ENCODE data around the gene WDFY3.
"Not testable (repeated sequence)": the region's sequence is repeated elsewhere in the genome, so short reads cannot be mapped to it uniquely, and the experiment has no call there.

The WDFY3 gene

DNA sequence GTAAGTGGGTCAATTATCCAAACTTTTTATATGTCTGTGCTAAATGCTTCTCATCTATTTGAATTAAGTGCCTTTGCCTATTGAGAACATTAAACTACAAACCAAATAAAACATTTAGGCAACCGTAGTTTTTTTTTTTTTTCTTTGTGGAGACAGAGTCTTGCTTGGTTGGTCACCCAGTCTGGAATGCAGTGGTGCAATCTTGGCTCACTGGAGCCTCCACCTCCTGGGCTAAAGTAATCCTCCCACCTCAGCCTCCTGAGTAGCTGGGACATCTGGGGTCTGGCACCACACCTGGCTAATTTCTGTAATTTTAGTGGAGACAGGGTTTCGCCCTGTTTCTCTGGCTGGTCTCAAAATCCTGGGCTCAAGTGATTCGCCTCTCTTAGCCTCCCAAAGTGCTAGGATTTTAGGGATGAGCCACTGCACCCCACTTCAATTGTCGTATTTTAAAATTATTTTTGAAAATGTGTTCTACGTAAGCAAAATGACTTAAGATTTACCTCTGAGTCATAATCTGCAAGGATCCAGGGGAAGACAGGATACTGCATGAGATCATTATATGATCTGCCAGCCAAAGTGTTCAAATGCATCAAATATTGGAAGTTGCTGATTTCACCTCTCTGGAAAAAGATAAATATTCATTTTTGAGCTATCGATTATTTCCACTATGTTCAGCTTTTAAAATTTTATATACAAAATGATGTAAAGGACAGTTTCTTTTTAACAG is 257.9 kb downstream of the WDFY3 start:
- no peak for DNase-seq (ENCODE audit: low read depth)

DNA sequence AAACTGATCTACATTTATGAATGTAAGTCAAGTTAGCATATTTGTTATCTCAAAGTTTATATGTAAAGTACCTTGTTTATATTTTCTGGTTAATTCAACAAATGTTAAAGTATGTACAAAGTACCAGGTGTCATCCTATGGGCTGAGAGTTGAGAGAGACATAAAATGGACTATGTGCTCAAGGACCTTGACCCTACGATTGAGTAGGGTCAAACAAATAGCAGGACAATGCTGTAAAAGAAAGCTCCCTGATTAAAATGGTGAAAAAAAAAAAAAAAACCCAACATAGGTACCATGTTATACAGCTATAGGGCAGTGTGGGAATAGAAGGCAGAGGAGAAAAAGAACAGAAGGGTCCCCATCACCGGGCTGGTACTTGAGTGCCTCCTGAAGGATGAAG is 260.2 kb downstream of the WDFY3 start:
- DNase-seq (ENCODE audit: low read depth), result no peak

DNA sequence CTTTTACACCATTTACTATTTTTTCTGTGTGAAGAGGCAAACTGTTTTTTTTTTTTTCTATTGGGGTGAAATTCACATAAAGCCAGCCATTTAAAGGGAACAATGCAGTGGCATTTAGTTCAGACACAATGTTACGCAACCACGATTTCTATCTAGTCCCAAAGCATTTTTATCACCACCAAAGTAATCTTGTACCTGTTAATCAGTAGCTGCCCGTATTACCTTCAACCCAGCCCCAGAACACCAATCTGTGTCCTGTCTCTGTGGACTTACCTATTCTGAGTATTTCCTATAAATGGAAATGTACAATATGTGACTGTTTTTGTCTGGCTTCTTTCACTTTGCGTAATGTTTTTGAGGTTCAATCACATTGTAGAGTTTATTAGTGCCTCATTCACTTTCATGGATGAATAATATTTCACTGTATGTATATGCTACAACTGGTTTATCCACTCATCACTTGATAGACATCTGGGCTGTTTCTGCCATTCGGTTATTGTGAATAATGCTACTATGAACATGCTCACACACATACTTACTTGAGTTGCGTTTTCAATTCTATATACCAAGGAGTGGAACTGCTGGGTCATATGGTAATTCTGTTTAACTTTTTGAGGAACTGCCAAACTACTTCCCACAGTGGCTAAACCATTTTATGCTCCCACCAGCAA is 267.4 kb downstream of the WDFY3 start:
- DNase-seq (ENCODE audit: low read depth), result no peak

DNA sequence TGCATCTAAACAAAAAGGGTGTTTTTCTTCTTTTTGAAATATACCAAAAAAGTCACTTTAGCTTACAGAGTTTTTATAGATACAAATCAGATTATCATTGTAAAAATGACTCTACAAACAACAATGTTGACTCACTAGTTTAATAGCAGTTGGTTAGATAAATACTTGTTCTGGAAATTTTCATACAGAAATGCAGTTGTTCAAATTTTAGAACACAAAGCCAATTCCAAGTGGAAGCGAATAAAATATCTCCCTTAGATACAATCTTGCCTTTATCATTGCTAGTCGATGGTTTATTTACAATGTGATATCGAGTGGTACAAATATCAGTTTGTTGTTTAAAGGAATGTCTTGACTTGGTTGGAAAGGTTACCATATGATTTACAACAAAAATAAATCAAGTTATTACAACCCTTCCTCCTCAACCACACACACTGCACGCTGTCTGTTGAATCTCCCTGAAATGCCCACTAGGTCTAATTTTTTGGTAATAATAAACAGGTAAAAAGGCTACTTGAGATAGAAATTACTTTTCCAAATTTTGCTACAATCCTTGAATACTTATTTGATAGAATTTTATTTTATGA is 268.8 kb downstream of the WDFY3 start:
- DNase-seq (ENCODE audit: low read depth), result no peak

DNA sequence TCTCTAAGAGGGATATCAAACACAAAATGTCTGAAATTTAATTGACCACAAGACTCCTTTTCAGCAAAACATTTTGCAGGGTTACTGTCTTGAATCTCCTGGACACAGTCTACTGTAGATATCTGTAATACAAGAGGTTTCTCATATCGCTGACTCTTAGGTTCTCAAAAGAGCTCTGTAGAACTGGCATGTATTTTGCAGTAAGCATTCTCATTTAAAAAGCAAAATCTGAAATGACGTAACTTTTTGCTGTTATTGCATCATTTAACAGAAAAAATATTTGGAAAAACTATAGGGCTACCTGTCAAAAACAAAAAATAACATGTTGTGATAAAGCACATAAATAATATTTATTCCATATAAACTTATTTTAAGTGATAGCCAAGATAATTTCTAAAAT is 269.3 kb downstream of the WDFY3 start:
- DNase-seq (ENCODE audit: low read depth), result no peak

DNA sequence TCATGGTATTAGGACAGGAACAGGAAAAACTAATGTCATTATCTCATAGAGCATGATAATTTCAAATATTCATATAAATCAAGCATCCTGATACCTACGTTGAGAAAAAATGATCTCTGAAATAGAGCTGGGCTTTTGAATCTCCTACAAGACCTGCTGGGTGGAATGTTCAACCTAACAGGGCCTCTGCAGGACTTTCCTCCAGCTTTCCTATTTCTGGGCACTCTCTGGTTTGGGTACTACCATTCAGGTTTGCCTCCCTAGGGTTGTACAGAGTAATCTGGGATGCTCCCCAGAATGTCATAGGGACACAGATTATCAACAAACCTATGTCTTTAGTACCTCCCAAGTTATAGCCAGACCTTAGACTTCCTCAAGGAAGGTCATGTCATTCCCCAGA is 274.7 kb downstream of the WDFY3 start:
- no peak for DNase-seq (ENCODE audit: low read depth)

DNA sequence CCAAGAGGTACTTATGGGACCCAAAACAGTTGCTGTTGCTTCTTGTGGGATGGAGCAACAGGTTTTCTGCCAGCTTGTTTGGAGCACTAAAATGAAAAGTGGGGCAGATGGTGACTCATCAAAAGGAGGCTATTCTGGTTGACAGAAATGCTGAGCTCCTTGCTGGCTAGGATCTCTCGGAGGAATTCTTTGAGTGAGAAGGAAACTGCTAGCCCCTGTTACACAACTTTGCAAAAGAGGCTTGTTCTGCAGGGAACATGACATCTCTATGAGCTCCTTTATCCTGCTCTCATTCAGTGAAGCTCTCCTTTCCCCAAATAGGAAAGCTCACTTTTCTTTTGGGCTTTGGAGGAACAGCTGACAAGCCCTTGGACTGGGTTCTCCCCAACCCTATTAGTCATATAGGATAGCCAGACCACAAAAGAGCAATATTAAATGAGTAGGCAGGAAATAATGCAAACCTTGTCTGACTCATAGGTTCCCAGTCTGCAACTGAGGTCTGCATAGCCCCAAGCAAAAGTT is 275.3 kb downstream of the WDFY3 start:
- peak; percentile 88 for DNase-seq (ENCODE audit: low read depth)

DNA sequence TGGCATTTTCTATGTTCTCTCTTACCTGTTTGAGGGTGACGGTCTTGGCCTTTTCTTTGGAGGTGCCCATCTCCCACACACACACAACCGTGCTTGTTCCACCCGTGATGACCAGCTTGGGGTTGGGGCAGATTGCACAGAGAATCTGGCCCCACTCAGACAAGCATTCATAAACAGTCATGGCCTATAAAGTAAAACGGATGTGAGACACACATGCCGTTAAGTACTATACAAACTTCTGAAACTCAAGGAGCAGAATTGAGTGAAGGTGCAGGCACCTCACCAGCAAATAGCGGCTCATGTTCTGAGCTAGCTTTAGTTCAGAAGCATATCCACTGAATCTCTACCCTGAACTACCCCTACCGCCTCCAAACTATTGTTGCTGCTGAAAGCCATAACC is 276.0 kb downstream of the WDFY3 start:
- DNase-seq (ENCODE audit: low read depth), result no peak

DNA sequence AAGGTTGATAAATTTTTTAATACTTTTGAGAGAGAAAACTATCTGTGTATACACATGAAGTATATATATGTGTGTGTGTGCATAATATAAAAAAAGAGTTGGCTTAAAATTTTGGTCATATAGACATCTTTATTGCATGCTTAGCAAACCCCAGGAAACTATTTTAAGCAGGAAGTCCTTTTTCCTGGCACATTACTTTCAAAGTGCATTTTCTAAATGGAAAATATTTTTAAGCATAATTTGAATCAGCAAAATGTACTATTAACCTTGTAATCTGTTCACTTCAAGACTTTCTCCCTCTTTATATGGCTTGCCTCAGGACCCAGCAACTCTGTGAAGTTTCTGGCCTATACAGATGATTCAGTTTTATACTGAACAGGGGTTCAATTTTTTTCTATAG is 277.3 kb downstream of the WDFY3 start:
- DNase-seq (ENCODE audit: low read depth), result no peak

DNA sequence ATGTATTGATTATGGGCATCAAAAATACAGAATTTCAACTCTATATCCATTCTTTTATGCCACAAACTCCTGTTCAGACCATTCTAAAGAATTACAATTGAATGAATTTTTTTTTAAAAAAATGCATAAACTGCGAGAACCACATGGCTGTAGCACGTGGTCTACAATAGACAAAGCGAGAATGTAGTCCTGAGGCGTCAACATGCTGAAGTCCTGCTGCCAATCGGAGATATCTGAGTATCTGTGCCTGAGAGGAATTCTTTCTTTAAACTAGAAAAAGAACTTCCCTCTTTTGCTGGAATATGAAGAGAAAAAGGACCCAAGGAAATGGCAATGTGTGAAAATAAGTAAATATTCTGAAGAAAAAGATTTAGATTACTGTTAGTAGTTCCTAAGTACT is 277.9 kb downstream of the WDFY3 start:
- no peak for DNase-seq (ENCODE audit: low read depth)

DNA sequence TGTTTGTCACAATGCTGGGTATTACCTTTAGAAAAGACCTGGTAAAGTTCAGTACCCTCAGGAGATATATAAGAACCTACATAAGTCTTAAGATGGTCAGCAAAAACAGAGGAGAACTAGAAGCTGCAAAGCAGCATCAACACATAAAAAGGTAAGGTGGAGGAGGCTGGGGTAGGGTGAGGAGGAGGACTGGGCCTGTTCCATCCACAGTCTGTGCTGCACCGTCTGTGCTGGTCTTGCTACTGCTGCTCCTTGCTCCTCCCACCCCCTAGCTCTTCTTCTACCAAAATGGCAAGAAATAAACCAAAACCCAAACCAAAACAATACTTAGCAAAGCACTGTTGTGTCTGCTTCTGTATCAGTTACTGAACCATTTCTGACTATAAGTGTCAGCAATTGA is 281.4 kb downstream of the WDFY3 start:
- DNase-seq (ENCODE audit: low read depth), result no peak

DNA sequence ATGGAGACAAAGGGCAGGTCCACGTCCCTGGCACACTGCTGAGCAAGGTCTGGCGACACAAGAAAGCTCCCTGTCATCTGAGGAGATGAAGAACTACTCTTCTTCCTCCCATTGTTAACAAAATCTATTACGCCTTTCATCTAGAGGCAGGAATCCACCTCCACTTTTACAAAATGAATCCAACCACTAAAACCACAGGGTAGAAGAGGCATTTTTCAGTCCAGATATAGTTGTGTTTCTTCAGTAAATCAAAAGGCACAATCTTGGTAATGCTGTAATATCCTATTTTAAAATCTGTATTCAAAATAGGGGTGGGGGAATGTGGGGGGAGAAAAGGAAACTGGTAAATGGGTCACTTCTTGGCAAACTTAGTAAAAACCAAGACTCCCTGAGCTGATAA is 282.1 kb downstream of the WDFY3 start:
- DNase-seq (ENCODE audit: low read depth), result no peak

DNA sequence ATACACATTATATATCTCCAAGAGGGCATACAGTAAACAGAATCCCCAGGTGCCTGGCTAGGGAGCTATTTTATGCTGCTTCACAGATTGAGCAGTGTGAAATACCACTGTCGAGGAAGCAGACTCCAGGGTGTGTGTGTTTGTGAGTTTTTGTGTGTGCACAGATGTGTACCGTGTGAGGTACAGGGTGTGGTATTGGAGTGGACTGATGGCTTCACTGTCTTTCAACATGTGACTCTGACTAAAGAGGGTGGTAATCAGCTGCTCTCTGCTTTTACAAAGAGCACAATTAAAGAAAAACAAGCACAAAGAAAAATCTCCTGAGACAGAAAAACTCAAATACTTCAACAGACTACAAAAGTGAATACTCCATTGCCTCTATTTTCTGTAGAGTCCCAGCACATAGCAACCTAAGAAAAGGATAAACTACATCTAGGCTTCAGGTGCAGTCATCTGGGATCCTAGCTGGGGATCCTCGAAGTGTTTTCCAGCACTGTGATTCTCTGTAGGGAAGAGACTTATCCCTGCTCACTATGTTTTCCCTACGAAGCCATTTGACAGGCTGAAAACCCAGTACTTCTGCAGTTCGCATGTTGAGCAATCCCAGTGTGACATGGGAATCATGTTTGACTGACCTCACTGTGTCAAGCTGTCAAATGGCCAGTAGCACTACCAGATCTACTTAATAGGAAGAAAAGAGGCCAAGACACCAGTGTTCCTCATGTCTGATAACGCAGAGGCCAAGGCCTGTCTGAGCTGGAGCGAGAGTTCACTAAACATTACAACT is 283.2 kb downstream of the WDFY3 start:
- no peak for DNase-seq (ENCODE audit: low read depth)

DNA sequence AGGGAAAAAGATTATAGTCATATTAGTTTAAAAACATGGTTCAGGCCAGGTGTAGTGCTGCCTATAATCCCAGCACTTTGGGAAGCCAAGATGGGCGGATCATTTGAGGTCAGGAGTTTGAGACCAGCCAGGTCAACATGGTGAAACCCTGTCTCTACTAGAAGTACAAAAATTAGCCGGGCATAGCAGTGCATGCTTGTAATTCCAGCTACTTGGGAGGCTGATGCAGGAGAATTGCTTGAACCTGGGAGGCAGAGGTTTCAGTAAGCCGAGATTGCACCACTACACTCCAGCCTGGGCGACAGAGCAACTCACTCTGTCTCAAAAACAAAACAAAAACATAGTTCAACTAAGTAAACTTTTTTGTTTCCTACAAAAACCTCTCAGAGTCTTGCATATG is 283.8 kb downstream of the WDFY3 start:
- not testable (repeated sequence) for DNase-seq (ENCODE audit: low read depth)

DNA sequence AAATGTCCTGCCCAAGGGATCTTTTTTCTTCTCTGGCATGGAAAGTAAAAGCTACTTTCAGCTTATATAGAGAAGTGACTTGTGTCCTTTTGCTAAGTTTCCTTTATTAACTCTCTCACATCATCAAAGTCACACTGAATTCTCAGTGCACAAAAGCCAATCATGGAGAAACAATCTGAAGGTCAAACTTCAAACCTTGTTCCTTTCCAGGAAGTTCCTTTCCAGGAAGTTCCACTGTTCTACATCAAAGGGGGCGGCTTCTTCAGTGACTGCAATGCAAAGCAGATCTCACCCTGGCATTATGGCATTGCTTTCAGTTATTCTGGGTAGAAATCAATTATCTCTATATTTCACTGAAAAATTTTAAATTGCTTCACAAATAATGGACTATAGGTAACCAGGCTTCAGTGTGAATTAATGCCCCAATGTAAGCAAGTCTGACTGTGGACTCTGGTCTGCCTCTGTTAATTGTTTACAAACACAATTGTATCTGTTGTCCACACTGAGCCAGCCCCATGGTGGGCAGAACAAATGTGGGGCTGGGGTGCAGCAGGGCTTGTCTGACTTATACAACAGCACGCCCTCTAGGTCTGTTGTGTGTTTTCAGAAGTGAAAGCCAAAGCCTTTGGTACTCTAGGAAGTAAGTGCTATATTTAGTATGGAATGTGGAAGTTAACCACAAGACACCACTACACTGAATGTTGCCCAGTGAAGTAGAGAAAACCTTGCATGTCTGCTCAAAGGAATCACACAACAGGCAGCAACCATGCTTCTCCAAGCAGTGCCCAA is 284.8 kb downstream of the WDFY3 start:
- peak; percentile 30 for DNase-seq (ENCODE audit: low read depth)

DNA sequence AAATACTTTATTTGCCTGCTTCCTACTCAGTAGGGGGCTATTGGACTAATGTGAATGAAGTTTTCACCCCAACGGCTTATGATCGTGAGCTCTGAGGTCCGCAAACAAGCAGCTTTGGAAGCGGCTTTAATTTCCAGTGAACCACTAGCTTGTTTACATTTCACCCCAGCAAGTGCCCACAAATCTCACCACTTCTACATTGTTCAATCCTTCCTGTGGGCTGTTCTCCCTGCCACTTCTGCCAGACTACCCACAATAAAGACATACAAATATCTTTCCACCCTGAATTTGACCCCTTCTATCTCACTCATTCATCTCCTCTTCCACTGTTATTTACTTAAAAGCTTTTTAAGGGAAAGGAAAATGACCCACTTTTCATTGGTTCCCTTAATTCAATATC is 285.5 kb downstream of the WDFY3 start:
- no peak for DNase-seq (ENCODE audit: low read depth)

DNA sequence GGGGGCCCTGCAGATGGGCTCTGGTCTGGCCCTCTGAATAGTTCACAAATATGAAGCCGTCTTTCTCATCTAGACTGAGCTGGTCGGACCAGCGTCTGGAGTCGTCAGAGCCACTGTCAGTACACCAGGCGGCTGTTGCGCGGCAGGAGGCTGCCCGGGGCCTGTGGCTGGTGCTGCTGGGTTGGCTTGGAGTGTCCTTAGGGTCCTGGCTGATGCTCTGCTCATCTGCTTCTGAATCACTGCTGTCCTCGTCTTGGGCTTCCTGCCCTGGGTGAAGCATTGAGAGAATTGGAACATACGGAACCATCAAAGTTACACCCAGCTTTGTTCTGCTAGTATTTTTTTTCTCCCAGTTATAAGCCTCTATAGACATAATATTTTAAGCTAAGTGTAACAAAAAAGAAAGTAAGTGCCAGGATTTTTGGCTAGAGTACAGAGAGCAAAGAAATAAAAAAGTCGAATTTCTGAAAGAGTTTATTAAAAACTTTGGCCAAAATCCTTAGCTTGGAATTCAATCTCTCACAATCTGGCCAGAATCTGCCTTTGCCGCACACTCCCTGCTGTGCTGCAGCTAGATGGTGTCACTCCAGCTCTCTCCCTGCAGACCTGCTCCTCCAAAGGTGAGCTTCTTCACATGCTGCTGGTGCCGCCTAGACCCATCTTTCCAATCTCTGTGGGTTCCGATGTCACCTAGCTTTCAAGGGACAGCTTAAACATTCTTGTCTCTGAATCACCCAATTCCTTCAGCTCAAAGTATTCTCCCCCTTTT is 287.3 kb downstream of the WDFY3 start:
- DNase-seq (ENCODE audit: low read depth), result no peak

DNA sequence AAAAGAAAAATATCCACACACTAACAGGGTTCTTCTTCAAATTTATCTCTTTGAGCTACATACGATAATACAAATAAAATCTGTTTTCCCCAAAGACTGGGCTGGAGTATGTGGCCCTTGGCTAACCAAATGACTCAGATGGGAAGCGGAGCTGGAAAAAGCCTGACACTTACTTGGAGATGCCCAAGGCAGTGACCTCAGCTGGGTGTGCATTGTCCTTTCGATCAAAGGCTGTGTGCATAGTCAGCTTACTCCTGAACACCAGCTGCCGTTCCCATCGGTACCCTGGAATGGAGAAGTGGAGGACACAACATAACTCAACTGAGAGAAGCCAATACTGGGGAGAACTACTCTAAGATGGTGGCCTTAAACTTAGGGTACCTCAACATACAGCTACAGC is 288.5 kb downstream of the WDFY3 start:
- no peak for DNase-seq (ENCODE audit: low read depth)

DNA sequence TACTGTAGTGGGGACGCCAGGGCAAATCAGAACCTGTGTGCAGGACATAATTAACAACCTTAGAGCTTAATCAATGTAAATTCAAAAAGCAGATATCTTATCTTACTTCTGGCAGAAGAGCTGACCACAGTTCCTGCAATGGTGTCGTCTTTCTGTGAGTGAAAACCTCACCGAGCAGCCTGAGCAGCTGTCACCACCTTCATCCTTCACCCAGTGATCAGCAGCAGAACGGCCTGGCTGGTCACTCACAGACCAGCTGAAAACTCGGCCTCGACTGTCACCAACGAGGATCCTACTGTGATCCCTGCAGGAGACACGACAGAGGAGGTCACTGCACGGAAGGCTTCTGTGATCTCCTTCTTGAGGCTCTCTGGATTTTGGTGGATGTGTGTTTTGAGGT is 289.4 kb downstream of the WDFY3 start:
- DNase-seq (ENCODE audit: low read depth), result no peak

DNA sequence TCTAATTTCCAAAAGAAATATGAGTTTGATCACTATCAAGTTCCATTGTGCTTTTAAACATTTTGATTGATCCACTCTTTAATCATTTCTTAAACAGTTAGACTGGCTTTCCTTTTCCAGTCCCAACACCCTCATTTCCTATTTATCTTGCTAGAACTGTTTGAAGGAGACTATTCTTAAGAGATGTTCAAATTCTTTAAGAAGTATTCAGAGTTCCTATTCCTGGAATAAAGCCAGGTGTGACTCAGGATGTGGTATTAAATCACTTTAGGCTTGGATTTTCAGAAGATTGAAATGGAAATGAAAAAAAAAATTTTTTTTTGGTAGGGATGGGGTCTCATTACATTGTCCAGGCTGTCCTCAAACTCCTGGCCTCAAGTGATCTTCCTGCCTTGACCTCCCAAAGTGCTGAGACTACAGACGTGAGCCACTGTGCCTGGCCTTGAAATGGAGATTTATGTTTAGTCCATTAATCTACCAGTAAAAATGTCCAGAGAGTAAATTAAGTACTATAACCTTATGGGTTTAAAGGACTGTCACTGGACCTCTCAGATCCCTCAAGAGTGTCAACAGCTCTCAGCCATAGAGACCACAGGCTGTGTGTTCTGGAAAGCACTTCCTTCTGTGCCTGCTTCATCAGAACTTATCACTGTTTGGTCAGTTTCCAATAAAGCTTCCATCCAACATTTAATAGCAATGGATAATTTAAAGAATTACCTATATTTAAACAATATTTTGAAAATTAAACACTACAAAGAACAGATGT is 292.8 kb downstream of the WDFY3 start:
- peak; percentile 76 for DNase-seq (ENCODE audit: low read depth)

Data from fibroblast of the conjunctiva (primary cell).